CD4-positive, alpha-beta T cell treated with Interleukin-15 for 4 hours (primary cell): ENCODE data around the gene TMEM121B.

ENCODE experiments used
- DNase-seq: peaks from one replicate; pipeline ENCODE4 v3.0.0-alpha.2; 2020; ENCODE audit warnings: low spot score

TMEM121B gene

GRCh38 chr22:17137861-17138425, 16.8 kb upstream of the TMEM121B start:
- no peak for DNase-seq

DNA sequence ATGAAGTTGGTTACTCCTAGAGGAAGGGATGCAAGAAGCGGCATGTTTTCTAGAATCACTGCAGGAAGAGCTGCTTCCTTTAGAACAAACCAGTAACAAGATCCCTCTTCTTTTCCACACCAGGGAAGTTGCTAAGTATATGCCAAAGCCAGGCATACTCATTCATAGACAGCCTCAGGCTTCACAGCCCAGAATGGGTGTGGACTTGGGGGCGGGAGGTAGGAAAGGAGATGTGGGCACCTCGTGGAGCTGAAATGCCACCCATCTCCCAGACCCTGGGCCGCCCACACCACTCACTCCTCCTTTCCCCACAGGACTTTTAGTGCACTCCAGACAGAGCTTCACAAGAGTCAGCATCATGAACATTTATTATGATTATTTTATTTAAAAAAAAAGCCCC, 16.0 kb upstream of the TMEM121B start:
- no peak for DNase-seq

- DNase-seq = no peak
These were observed 14.1 kb upstream of the TMEM121B start for GRCh38 chr22:17135153-17135760.

DNA sequence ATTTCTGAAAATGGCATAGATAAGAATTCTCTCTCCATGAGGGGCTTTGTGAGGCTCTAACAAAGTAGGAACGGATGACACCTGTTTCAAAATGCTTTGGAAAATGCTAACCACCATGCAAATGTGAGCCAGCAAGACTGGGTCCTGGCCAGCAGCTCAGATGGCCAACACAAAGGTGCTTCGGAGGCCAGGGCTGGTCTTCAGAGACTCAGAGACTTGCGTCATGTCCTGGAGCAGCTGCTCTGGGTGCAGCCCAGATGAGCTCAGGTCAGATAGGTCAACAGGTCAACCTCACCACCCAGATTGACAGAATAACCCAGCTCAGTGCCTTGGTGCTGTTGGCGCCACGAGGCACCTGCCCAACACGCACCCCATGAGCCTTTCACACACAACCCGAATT, 12.0 kb upstream of the TMEM121B start:
- no peak for DNase-seq

GRCh38 chr22:17132112-17132511, 11.0 kb upstream of the TMEM121B start:
- no peak for DNase-seq

DNA sequence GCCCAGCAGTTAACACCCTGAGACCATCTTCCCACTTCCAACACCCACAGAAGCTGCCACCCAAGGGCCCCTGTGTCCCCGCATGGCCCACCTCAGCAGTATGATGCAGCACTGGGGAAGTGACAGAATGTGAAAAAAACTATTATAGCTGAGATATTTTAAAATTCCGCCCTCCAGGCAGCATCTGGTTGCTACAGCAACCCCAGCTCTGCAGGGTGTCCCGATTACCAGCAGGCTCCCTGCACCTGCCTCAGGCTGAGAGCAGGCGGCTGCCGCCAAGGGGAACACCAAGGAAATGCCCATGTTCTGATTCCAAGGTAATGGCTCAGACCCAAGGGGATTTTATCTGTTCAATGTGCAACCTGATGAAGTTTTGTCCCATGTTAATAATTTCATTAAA, 10.5 kb upstream of the TMEM121B start:
- DNase-seq = no peak

- DNase-seq = no peak
These were observed 9.0 kb upstream of the TMEM121B start for GRCh38 chr22:17130199-17130598.

GRCh38 chr22:17120711-17121232, 388 bp downstream of the TMEM121B start:
- no peak for DNase-seq

DNA sequence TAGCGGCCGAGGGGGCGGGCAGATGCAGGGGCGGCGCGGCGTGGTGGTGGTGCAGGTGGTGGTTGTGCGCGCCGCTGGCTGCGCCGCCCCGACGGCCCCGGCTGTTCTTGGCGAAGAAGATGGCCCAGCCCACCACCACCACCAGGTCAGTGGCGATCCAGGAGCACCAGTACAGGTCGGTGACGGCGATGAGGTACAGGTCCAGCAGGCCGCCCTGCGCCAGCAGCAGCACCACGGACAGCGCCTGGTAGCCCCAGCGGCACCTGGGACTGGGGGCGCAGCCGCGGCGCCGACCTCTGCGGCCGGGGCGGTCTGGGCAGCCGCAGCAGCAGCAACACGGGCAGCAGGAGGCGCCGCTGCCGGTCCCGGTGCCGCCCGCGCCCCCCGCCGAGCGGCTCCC, 879 bp downstream of the TMEM121B start:
- DNase-seq = peak; percentile 50

DNA sequence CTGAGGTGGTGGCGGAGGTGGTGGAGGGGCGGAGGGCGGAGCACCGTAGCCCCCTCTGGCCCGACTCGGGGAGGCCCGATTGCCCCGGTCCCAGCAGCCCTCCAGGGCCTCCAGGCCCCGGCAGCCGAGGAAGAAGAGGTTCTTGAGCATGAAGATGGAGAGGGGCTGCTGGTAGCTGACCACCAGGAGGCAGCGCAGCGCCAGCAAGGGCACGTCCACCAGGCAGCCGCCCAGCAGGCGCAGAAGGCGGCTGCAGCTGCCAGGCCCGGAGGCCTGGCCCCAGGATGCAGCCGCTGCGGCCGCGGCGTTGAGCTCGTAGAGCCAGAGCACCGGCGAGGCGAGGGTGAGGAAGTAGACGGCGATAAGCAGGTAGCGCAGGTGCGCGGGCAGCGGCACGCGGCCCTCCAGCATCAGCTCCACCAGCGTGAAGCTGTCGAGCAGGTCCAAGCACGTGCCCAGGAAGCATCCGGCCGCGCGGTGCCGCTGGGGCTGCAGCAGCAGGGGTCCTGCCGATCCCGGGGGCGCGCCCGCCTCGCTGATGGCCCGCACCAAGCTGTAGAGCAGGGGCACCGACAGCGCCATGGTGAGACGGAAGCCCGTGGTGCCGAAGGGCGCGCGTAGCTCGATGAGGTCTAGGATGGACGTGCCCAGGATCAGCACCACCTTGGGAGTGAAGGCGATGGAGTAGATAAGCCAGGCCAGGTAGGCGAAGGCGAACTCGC, 1.5 kb downstream of the TMEM121B start:
- DNase-seq = no peak

DNA sequence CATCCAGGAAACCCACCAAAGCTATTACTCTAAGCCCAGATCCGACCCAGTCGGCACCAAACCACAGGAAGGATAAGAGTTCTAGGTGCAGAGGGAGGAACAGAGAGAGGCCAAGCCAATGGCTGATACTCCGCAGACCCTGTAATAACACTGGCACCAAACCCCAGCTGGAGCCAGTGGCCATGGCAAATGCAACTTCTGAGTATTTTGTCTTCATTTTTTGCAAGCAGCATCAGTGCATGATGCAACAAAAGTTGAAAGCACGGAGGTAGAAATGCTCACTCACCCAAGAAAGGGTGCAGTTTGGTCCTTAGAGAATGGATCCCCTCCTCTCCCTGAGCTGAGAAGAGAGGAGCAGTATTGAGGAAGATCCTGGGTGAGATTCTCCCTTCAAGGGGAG, 2.8 kb downstream of the TMEM121B start:
- DNase-seq = no peak

DNA sequence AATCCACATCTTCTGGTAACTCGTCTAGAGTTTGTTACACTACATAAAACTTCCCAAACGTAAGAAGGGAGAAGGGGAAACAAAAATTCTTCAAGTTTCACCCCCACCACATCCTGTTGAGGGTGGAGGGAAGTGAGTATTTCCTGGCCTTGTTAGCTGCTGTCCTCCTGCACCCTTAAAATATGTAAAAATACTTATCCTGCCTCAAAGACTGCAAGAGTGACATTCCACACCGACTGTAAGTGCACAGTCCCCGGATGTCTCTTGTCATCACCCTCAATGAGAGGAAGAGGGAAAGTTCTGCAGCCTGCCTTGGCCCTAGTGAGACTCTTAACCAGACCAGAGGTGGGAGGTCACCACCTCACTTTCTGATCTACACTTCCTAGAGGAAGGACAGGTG, 3.3 kb downstream of the TMEM121B start:
- no peak for DNase-seq

- DNase-seq = no peak
These were observed 3.8 kb downstream of the TMEM121B start for GRCh38 chr22:17117400-17117799.

DNA sequence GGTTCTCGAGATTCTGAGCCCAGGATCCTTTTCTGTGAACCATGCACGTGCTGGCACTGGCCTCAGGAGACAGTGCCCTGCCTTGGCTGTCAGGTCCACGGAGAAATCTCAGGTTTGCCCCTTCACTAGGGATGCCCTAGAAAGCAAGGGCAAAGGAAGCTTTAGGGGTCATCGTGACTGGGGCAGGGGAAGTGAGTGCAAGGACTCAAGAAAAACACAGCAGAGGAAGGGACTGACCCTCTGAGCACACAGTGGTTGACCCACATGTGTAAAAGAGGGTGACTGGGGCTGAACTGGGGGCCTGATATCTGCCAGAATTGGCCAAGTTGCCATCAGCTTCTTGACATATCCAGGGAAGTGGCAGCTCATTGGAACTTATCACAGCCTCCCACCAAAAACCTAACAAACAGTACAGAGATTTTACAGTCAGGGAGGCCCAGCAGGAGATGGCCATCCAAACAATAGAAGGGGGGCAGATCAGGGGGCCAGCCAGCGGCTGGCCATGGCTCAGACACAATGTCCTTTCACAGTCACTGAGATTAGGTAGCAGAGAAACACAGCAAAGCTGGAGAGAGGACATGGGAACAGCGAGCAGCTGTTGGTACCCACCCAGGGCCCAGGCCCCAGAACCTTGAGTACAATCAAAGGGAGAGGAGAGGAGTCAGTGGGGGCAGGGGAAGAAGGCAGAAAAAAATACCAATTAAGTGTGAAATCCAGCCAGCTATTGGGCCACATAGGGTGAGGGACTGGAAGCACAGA, 4.4 kb downstream of the TMEM121B start:
- DNase-seq = no peak

- no peak for DNase-seq
These were observed 5.1 kb downstream of the TMEM121B start for GRCh38 chr22:17115945-17116565.

- no peak for DNase-seq
These were observed 5.9 kb downstream of the TMEM121B start for GRCh38 chr22:17115236-17115635.

GRCh38 chr22:17114898-17115235, 6.3 kb downstream of the TMEM121B start:
- DNase-seq = no peak

DNA sequence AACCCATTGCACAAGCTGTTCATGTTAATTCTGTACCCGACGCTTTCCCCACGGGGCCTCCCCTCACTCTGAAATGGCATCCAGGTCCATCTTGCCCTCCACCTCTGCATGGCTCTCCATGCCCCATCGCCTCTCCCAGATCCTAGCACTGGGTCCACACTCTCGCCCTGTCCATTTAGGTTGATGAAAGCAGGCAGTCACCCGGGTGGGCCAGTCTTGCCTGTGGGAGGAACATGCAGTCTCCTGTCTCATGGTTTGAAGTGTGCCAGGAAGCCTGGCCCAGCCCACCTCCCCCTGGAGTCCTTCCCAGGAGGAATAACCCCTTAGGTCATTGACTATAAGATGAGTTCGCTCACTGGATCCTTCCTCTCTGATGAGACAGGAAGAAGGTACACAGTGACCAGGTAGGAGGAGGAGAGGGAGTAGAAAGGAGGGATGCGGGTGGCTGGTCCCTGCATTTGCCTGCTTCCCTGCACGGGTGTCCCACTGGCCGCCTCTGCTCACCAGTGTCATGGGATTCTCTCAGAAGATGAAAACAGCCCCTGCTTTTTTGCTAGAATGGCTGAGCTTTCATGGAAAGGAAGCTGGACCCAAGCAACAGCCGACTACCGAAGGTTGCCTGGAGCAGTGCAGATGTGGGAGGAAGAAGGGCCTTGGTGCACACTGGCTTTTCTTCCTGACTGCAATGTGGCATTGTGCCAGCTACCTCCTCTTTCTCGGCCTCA, 6.8 kb downstream of the TMEM121B start:
- DNase-seq = no peak

DNA sequence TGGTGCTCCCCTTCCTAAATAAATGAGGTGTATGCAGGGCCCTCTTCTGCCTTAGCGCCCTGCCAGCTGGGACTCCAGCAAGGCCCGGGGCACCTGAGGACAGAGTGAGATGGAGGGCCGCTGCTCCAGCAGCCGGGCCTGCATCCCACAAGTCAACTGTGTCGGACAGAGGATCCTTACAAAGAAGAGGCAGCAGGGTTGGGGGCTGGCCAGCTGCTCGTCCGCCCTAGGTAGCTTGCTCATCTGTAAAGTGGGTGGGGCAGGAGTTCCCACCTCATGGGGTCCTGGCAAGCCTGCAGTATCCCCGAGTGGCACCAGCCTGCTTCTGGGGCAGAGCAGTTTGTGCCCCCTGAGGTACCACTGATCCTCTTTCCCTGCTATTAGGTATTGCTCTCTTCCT, 7.6 kb downstream of the TMEM121B start:
- no peak for DNase-seq

DNA sequence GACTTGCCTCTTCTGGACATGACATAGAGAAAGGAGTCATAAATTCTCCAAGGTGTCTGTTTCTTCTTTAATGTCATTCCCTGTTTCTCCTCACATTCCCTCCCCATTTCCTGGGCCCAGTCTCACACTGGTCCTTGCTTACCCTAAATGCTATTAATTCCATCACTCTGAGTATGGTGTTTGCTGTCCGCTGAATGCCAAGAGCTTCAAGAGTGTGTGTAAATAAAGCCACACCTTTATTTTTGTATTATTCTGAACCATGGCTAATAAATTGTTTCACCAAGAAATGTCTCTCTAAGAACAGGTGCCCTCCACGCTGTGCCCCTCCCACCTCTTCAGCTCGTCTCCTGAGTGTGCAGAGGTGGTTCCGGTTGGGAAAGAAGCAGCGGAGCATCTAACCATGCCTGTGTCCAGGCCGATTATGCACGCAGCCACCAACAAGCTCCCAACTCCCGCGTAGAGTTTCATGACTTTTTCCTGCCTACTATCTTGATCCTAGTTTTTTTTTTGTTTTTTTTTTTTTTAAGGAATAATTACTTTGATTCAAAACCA, 8.6 kb downstream of the TMEM121B start:
- no peak for DNase-seq

DNA sequence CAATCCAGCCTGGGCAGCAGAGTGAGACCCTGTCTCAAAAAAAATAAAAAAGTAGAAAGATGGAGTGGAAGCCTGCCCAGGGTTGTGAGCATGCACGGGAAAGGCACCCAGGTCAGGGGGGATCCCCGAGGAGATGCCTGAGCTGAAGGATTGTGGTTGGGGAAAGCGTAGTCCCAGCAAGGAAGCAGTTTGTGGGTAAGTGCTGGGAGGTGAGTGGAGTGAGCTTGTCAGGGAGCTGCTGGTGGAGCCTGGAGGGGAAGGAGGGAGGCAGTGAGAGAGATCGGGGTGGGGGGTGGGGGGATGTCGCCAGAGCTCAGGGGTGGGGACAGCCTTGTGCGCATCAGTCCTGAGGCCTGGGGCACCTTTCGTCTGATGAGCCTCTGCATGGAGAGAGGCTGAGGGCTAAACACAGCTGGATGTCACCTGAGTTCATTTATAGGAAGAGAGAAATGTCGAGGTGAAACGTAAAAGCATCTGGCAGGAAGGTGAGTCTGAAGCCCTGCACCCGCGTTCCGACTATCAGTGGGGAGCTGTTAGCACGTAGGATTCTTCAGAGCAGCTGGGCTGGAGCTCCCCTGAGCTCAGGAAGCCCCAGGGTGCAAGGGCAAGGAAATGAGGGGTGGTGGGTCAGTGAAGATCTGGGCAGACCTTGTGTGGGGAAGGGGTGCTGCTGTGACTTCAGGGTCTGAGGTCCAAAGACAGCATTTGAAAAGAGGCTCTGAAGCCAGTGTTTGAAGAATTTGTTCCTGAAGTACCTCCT, 10.2 kb downstream of the TMEM121B start:
- DNase-seq = no peak
